ENCODE results near the gene TSKU. TPM values are rescaled to one million over a fixed set of nuclear protein-coding genes. Genes with fewer than 3 reads are reported as not detected.

TSKU gene
- total and polyA plus RNA-seq, 4 donors: 5.2 to 31.5 (median 18.8) TPM

GRCh38 chr11:76843907-76844306 is 60.8 kb downstream of the TSKU start:
- DNase-seq: no peak
- no peak for ATAC-seq (ENCODE audit: low FRiP score)
- whole genome bisulfite sequencing, 2 donors: 95 to 99% methylated on average over 3 of the region's 3 CpGs
- Histone ChIP-seq H3K4me3 (ENCODE audit: low read length in 2 of 2) (no peak overlapping the region), H3K27me3 (ENCODE audit: control insufficient read depth in 1 of 2, insufficient read depth in 2 of 2, low read length in 1 of 2) (no peaks in the 10 kb centered on the region), H3K9me3 (ENCODE audit: control insufficient read depth, low read length) (no peaks in the 10 kb centered on the region), H3K27ac (ENCODE audit: low read depth in 1 of 2, low read length in 2 of 2) (no peak overlapping the region), H3K36me3 (ENCODE audit: control insufficient read depth in 1 of 2, insufficient read depth in 2 of 2, low read length in 1 of 2) (no peaks in the 10 kb centered on the region), H3K4me1 (ENCODE audit: control insufficient read depth in 1 of 2, insufficient read depth in 2 of 2, low read length in 2 of 2) (no peaks in the 10 kb centered on the region)
- intact Hi-C loops (cut with DNase I): no loop called here

GRCh38 chr11:76844511-76844910 is 61.4 kb downstream of the TSKU start:
- H3K4me3 ChIP-seq (ENCODE audit: low read length in 2 of 2): no peak overlapping the region
- no peak for ATAC-seq (ENCODE audit: low FRiP score)
- WGBS, 2 donors: 86 to 92% methylated on average over 10 of the region's 10 CpGs
- H3K36me3 ChIP-seq (ENCODE audit: control insufficient read depth in 1 of 2, insufficient read depth in 2 of 2, low read length in 1 of 2): no peaks in the 10 kb centered on the region
- H3K4me1 ChIP-seq (ENCODE audit: control insufficient read depth in 1 of 2, insufficient read depth in 2 of 2, low read length in 2 of 2): no peaks in the 10 kb centered on the region
- H3K27ac ChIP-seq (ENCODE audit: low read depth in 1 of 2, low read length in 2 of 2): no peak overlapping the region
- DNase-seq: no peak
- no peaks in the 10 kb centered on the region for H3K27me3 ChIP-seq (ENCODE audit: control insufficient read depth in 1 of 2, insufficient read depth in 2 of 2, low read length in 1 of 2)
- intact Hi-C loops (cut with DNase I): no loop called here
- no peaks in the 10 kb centered on the region for H3K9me3 ChIP-seq (ENCODE audit: control insufficient read depth, low read length)

GRCh38 chr11:76845069-76845468 is 61.9 kb downstream of the TSKU start:
- no peaks in the 10 kb centered on the region for H3K9me3 ChIP-seq (ENCODE audit: control insufficient read depth, low read length)
- no peak overlapping the region for H3K27ac ChIP-seq (ENCODE audit: low read depth in 1 of 2, low read length in 2 of 2)
- H3K4me3 ChIP-seq (ENCODE audit: low read length in 2 of 2): no peak overlapping the region
- no peaks in the 10 kb centered on the region for H3K4me1 ChIP-seq (ENCODE audit: control insufficient read depth in 1 of 2, insufficient read depth in 2 of 2, low read length in 2 of 2)
- intact Hi-C loops (cut with DNase I): no loop called here
- no peak for ATAC-seq (ENCODE audit: low FRiP score)
- no peaks in the 10 kb centered on the region for H3K36me3 ChIP-seq (ENCODE audit: control insufficient read depth in 1 of 2, insufficient read depth in 2 of 2, low read length in 1 of 2)
- 87 to 91% methylated on average over 3 of the region's 3 CpGs for WGBS, 2 donors
- H3K27me3 ChIP-seq (ENCODE audit: control insufficient read depth in 1 of 2, insufficient read depth in 2 of 2, low read length in 1 of 2): no peaks in the 10 kb centered on the region
- DNase-seq: no peak

GRCh38 chr11:76846441-76846840 is 63.3 kb downstream of the TSKU start:
- Histone ChIP-seq H3K4me1 (ENCODE audit: control insufficient read depth in 1 of 2, insufficient read depth in 2 of 2, low read length in 2 of 2) (peaks cover 4% of the 10 kb centered on the region in 2 donors), H3K4me3 (ENCODE audit: low read length in 2 of 2) (no peak overlapping the region), H3K27ac (ENCODE audit: low read depth in 1 of 2, low read length in 2 of 2) (no peak overlapping the region), H3K27me3 (ENCODE audit: control insufficient read depth in 1 of 2, insufficient read depth in 2 of 2, low read length in 1 of 2) (no peaks in the 10 kb centered on the region), H3K36me3 (ENCODE audit: control insufficient read depth in 1 of 2, insufficient read depth in 2 of 2, low read length in 1 of 2) (no peaks in the 10 kb centered on the region), H3K9me3 (ENCODE audit: control insufficient read depth, low read length) (no peaks in the 10 kb centered on the region)
- intact Hi-C loops (cut with DNase I): no loop called here
- no peak for DNase-seq
- WGBS, 2 donors: 89 to 93% methylated on average over 3 of the region's 3 CpGs
- ATAC-seq (ENCODE audit: low FRiP score): no peak

Other genes with a start within 250 kb of the TSKU start
- 100 to 1,000 TPM; 130 to 174 TPM for gene LRRC32, start 112.6 kb upstream of the TSKU start, total RNA-seq
- 100 to 1,000 TPM in 1 of 2 donors, 10 to 100 TPM in 1; 38.8 to 121 TPM for gene LRRC32, start 112.6 kb upstream of the TSKU start, polyA plus RNA-seq
- 10 to 100 TPM; 17.6 to 27.3 TPM for gene ACER3, start 77.6 kb downstream of the TSKU start, total RNA-seq
- gene ACER3, start 77.6 kb downstream of the TSKU start, polyA plus RNA-seq: 1 to 10 TPM; 3.6 to 4.3 TPM